ENCODE measurements around the gene BMPR1A.

DNA sequence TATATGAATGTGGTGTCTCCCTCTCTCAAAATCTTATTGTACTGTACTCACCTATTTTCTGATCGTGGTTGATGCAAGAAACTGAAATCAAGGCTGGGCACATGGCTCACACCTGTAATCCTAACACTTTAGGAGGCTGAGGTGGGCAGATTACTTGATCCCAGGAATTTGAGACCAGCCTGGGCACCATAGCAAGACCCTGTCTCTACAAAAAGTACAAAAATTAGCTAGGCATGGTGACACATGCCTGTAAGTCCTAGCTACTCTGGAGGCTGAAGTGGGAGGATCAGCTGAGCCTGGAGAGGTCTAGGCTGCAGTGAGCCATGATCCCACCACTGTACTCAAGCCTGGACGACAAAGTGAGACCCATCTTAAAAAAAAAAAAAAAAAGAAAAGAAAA lies 185.0 kb downstream of the BMPR1A start:
- TF ChIP-seq SP1 (IDR thresholded peaks at IDR 0.05) (no peak), FOXK2 (IDR thresholded peaks at IDR 0.05) (no peak), SUZ12 (IDR thresholded peaks at IDR 0.05) (no peak), BHLHE40 (IDR thresholded peaks at IDR 0.05; ENCODE audit: borderline replicate concordance) (no peak), NFRKB (IDR thresholded peaks at IDR 0.05) (no peak), TARDBP (IDR thresholded peaks at IDR 0.05) (no peak), LEF1 (IDR thresholded peaks at IDR 0.05; ENCODE audit: borderline replicate concordance) (no peak), ZNF384 (IDR thresholded peaks at IDR 0.05) (no peak), ARNT (IDR thresholded peaks at IDR 0.05) (no peak), FOXM1 (IDR thresholded peaks at IDR 0.05; ENCODE audit: borderline replicate concordance) (no peak), ELF4 (IDR thresholded peaks at IDR 0.05) (no peak), HDGF (IDR thresholded peaks at IDR 0.05; ENCODE audit: borderline replicate concordance) (no peak), L3MBTL2 (conservative IDR thresholded peaks at IDR 0.05) (no peak)
- TF ChIP-seq, protein P1, sequence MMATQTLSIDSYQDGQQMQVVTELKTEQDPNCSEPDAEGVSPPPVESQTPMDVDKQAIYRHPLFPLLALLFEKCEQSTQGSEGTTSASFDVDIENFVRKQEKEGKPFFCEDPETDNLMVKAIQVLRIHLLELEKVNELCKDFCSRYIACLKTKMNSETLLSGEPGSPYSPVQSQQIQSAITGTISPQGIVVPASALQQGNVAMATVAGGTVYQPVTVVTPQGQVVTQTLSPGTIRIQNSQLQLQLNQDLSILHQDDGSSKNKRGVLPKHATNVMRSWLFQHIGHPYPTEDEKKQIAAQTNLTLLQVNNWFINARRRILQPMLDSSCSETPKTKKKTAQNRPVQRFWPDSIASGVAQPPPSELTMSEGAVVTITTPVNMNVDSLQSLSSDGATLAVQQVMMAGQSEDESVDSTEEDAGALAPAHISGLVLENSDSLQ (IDR thresholded peaks at IDR 0.05), result no peak
